GM18873 (cell line): ENCODE measurements around the gene NCAPG.

Experiments used
- ATAC-seq: cut with Tn5 transposase; IDR thresholded peaks from one replicate; pipeline ENCODE4 v1.9.1; 2021; ENCODE audit warnings: mild to moderate bottlenecking, moderate library complexity, moderate number of reproducible peaks; ENCODE audit not compliant: unreplicated experiment, low FRiP score

The NCAPG gene

GRCh38 chr4:17810260-17811077, at the start of gene NCAPG, which contains the start of gene DCAF16:
Gene NCAPG, plus strand, starts transcription at chr4:17810979. Its CDS starts 99 bp downstream, at chr4:17811078.
Gene DCAF16, minus strand, starts transcription at chr4:17810757. Its CDS starts 6,616 bp downstream, at chr4:17804141.
- ATAC-seq, result peak; percentile 90

- ATAC-seq, result no peak
These were observed 49.7 kb upstream of the NCAPG start for GRCh38 chr4:17761062-17761461.

DNA sequence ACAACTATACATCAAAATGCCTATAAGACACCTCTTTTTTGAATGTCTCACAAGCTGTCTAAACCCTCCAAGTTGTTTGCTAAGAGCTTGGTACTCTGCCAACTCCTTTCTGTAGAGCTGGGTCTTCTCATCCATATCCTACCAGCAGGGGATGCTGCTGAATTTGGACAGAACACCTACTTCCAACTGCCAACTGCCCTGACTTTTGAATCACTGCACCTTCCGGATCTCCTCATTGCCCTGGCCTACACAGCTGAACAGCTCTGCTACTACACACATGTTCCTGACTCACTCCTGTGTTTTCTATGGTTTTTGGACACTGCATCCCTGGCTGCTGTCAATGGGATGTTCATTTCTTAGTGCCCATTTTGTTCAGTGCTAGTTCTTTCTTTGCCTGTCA, 48.1 kb upstream of the NCAPG start:
- ATAC-seq, result no peak

DNA sequence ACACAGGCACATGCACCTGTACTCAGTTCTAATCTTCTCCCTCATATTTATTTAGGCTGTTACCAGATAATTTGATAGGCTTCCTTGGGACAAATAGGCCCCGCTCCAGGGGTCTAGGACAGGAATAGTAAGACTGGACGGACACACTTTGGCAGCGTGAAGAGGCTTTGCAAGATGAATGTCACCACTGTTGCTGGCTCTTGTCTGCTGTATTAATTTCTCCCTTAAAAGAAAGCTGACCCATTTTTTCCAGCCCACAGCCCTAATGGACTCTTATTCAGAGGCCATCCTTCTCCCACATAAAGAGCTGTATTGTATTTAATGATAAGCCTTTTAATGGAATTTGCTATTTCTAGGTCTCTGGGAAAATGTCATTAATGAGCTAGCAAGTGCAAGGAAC, 47.4 kb upstream of the NCAPG start:
- no peak for ATAC-seq

GRCh38 chr4:17763931-17764330, 46.8 kb upstream of the NCAPG start:
- no peak for ATAC-seq

GRCh38 chr4:17765514-17766286, 45.1 kb upstream of the NCAPG start:
- no peak for ATAC-seq

GRCh38 chr4:17766826-17767458, 43.8 kb upstream of the NCAPG start:
- ATAC-seq, result no peak

DNA sequence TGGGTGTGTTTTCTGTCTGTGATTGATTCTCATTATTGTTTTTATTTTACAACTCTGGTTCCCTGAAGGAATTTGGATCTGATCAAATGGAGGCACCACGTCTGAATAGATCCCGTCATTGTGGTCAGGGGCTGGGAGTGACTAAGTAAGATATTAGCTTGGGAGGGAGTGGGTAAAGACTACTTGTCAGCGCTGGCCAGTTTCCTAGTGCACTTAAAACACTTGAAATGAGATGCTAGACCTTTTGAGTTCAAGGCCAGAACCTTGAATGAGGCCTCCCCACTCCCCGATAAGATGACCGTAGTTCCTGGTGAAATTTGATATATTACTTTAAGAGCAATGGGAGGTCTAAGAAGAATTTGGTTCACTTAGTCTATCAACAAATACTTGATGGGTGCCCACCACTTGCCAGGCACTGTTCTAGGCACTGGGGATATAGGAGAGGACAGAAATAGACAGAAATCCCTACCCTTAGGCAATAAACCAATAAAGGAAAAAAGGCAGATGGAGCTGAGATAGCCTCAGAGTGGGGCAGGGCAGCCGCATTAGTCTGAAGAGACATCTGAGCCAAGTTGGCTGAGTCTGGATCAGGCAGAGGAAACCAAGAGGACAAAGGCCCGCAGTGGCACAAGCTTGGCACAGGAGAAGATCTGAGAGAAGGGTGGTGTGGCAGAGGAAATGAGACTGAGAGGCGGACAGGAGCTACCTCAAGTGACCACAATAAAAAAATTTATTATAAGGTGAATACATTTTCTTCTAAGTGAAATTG, 41.2 kb upstream of the NCAPG start:
- ATAC-seq, result no peak

- no peak for ATAC-seq
These were observed 39.9 kb upstream of the NCAPG start for GRCh38 chr4:17770845-17771244.

DNA sequence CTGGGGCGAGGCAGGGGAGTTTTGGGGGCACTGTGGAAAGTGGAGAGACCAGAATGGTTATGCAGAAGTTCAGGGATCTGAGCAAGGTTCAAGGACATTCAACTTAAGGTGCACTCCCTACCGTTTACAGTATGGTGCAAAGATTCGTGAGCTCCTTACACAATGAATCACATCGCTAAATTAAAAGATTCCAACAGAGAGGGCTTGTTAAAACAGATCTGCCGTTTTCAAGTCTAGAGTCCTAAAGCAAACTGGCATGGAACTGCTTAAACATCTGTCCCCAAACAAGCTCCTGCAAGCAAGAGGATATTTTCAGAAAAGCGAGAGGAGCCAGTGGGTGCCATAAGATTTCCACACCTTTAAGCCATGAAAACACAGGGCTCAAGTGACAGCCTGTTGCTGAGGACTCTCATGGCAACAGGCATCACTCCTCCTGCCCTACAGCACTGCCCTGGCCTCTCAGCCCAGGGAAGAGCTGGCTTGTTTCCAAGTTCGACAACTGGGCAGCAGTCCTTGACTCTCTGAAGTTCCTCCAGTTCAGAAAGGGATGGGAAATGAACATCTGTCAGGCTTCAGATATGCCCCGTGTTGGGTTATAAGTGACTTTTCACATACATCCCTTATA, 39.4 kb upstream of the NCAPG start:
- ATAC-seq, result no peak

- no peak for ATAC-seq
These were observed 37.6 kb upstream of the NCAPG start for GRCh38 chr4:17773135-17773698.

DNA sequence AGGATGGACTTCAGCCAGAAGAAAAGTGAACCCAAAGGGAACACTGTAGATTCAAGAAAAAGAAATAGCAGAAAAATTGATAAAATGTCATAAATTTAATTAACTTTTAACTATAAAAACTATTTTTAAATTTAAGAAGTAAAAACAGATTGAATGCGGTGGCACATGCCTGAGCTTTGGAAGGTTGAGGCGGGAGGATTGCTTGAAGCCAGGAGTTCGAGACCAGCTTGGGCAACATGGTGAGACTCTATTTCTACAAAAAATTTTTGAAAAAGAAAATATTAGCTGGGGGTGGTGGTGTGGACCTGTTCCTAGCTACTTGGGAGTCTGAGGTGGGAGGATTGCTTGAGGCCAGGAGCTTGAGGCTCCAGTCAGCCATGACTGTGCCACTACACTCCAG, 32.3 kb upstream of the NCAPG start:
- ATAC-seq, result no peak

DNA sequence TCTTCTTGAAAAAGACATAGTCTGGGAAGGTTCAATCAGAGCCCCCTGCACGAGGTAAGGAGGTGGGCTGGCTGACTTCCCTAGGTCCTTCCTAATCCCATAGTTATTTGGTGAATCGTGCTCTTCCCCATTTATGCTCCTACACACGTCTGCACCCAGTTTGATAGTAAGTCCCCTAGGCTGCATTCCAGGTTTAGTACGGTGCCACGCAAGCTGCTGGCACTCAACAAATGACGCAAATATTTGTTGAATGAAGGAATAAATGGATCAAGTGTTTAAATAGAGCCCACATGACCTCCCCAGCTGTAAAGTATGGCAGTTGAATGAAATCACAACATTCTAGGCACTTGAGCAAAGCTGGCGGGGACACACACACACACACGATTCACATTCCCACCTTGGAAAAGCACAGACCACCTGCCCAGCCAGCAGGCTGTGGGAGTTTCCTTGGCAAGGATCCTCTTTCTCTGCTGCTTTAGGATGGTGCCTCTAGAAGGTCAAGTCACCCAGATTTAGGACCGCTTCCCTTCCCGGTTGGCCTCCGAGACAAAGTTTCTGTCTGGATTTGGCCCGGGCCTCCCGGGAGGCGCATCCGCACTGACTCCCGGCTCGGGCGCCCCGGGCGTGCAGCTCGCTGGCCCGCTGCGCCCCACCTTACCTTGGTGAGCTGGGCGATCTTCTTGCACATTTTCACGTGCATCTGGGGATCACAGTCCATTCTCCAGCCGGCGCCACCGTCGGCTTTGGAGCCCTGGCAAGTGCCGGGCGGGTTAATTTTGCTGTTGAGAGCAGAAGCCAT, 30.1 kb upstream of the NCAPG start:
- no peak for ATAC-seq

GRCh38 chr4:17781300-17782287, 29.2 kb upstream of the NCAPG start, which contains the start of gene FAM184B:
Gene FAM184B, minus strand, starts transcription at chr4:17781621. Its CDS starts 322 bp downstream, at chr4:17781299.
- no peak for ATAC-seq

DNA sequence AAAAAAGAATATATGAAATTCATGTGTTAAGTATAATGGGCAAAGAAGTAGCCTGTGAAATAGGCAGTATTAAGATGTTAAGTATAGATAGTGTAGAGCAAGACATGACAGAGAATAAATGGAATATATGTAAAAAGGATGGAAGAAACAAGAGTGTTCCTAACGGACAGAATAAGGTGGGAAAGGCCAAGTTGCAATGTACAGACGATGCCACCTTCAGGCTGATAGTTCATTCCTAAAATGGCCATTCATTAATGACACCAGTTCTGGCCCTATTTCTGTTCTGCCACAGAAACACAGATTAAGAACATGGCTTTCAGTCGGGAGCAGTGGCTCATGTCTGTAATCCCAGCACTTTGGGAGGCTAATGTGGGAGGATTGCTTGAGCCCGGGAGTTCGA, 24.9 kb upstream of the NCAPG start:
- ATAC-seq, result no peak

DNA sequence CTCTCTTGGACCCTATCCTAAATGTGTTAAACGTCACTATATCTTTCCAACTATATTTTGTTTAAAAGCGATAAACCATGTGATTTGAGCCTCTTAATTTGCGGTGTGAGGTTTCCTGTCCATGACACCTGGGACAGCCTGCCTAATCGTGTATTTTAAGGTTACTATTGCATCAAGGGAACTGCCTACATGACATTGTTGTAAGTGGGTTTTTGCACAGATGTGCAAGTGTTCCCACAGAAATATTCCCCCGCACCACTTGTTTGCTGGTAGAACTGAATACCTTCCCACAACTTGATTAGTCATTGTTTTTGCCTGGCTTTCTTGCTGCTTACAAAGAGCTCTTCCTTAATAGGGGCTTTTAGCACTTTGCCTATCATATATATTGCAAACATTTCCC, 24.2 kb upstream of the NCAPG start:
- no peak for ATAC-seq

- no peak for ATAC-seq
These were observed 23.5 kb upstream of the NCAPG start for GRCh38 chr4:17787315-17787714.

DNA sequence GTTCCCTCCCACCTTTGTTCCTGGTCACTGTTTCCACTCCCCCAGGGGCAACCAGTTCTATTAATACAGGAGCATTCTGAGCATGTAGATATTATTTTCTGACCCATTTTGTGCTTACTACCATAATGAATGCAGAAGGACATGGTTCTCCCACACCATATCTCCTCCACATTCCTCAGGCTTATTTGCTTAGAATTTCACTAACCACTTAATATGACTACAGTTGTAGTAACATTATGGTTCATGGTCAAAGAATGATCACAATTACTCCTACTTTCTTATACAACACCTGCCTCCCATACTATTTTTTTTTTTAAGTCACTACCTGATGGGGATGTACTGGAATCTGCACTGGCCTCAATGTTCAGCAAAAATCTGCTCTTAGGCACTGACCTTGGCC, 21.8 kb upstream of the NCAPG start:
- ATAC-seq, result no peak
